Keratinocyte (primary cell): Measurements from ENCODE around the gene MFF. TPM values are rescaled to one million over a fixed set of nuclear protein-coding genes. Genes with fewer than 3 reads are reported as not detected.
"Not testable (repeated sequence)": the region's sequence is repeated elsewhere in the genome, so short reads cannot be mapped to it uniquely, and the experiment has no call there.

ENCODE experiments used
- DNase-seq: peaks from one replicate; pipeline ENCODE4 v3.0.0-alpha.2; 2011; ENCODE audit warnings: low read depth, missing footprints, low spot score
- FAIRE-seq: peaks from 2 replicates; lab custom pipeline; 2011; peaks lifted over from hg19 to GRCh38; lab: Jason Lieb, UNC
- H2AFZ ChIP-seq: 2 replicates; pipeline ENCODE4 v1.6.0; 2012; ENCODE audit warnings: low read length, control low read depth, inconsistent platforms; ENCODE audit not compliant: control insufficient read depth
- H3K27ac ChIP-seq: 2 replicates; pipeline ENCODE4 v1.5.1; 2011; ENCODE audit warnings: low read length; ENCODE audit not compliant: control insufficient read depth, insufficient read depth
- H3K27me3 ChIP-seq: 3 replicates; pipeline ENCODE4 v1.6.0; 2011; ENCODE audit warnings: low read length; ENCODE audit not compliant: control insufficient read depth, insufficient read depth; ENCODE audit errors: extremely low read depth
- H3K36me3 ChIP-seq, 2 experiments: 2 replicates in 1 of 2; 3 replicates in 1 of 2; pipeline ENCODE4 v1.5.1; 2011; ENCODE audit warnings: low read length in 2 of 2, mild to moderate bottlenecking in 1 of 2; ENCODE audit not compliant: control insufficient read depth in 2 of 2, insufficient read depth in 2 of 2; ENCODE audit errors: extremely low read depth in 1 of 2
- H3K4me1 ChIP-seq: 3 replicates; pipeline ENCODE4 v1.5.1; 2011; ENCODE audit warnings: low read length; ENCODE audit not compliant: control insufficient read depth, insufficient read depth; ENCODE audit errors: extremely low read depth
- H3K4me2 ChIP-seq: 3 replicates; pipeline ENCODE4 v1.6.0; 2011; ENCODE audit warnings: low read depth, low read length; ENCODE audit not compliant: control insufficient read depth, insufficient read depth; ENCODE audit errors: extremely low read depth
- H3K4me3 ChIP-seq, 3 experiments: fragments of 200-600 bp in 1 of 3; sonication (generic) in 1 of 3; 2 replicates in 2 of 3; 3 replicates in 1 of 3; pipeline ENCODE4 v1.5.1; 2011 to 2016; ENCODE audit warnings: low read length in 3 of 3, mild to moderate bottlenecking in 3 of 3, control low read depth in 2 of 3, inconsistent platforms in 1 of 3, low read depth in 1 of 3, mixed read lengths in 1 of 3, mixed run types in 1 of 3, moderate library complexity in 1 of 3; ENCODE audit not compliant: control insufficient read depth in 2 of 3, insufficient read depth in 2 of 3; ENCODE audit errors: extremely low read depth in 1 of 3
- H3K79me2 ChIP-seq: 2 replicates; pipeline ENCODE4 v1.6.0; 2012; ENCODE audit warnings: low read length; ENCODE audit not compliant: control insufficient read depth, insufficient read depth
- H3K9ac ChIP-seq: 3 replicates; pipeline ENCODE4 v1.6.0; 2011; ENCODE audit warnings: low read length; ENCODE audit not compliant: control insufficient read depth, insufficient read depth; ENCODE audit errors: extremely low read depth
- H3K9me1 ChIP-seq: 3 replicates; pipeline ENCODE4 v1.6.0; 2011; ENCODE audit warnings: low read length; ENCODE audit not compliant: control insufficient read depth, insufficient read depth; ENCODE audit errors: extremely low read depth
- H3K9me3 ChIP-seq: 2 replicates; pipeline ENCODE4 v1.5.1; 2012; ENCODE audit warnings: low read depth, low read length; ENCODE audit not compliant: control insufficient read depth
- H4K20me1 ChIP-seq: 3 replicates; pipeline ENCODE4 v1.6.0; 2011; ENCODE audit warnings: low read length; ENCODE audit not compliant: control insufficient read depth, insufficient read depth; ENCODE audit errors: extremely low read depth
- EZH2 ChIP-seq: IDR thresholded peaks from one replicate; pipeline ENCODE4 v1.6.1; 2012; ENCODE audit warnings: inconsistent platforms, mild to moderate bottlenecking, low read length, moderate library complexity
- dilution Hi-C: fragments of 300-500 bp; cut with MboI; formaldehyde crosslinking; loops from one replicate; pipeline ENCODE4 v1.7.0; 2020; ENCODE audit warnings: low sequenced_read_pairs; ENCODE audit not compliant: extremely low pct_ligation_motif_present
- polyA plus RNA-seq, 5 experiments: library from polyadenylated mRNA; depleted of rRNA in 3 of 5; stranded (reverse) in 3 of 5; stranded (forward) in 1 of 5; unstranded in 1 of 5; fragments of >200 nt; gene quantifications; 1 replicate in 1 of 5; 2 replicates in 3 of 5; 3 replicates in 1 of 5; pipeline versions ENCODE4 v1.2.1 to v1.2.3, GENCODE V29; 2011 to 2012; ENCODE audit warnings: missing spikeins in 2 of 5, low read depth in 1 of 5, low replicate concordance in 1 of 5
- TF ChIP-seq, protein P1 (sequence below), 3 experiments: IDR thresholded peaks in 1 of 3; conservative IDR thresholded peaks in 1 of 3; optimal IDR thresholded peaks in 1 of 3; 2 replicates in 2 of 3; 3 replicates in 1 of 3; pipeline versions ENCODE3 to v1.5.1; 2011; ENCODE audit warnings: low read length in 3 of 3, mild to moderate bottlenecking in 3 of 3, moderate library complexity in 2 of 3, control low read depth in 1 of 3, inconsistent platforms in 1 of 3; ENCODE audit not compliant: insufficient read depth in 2 of 3; ENCODE audit errors: extremely low read depth in 1 of 3

MFF gene
- polyA plus RNA-seq, 1 donor (not counting 4 experiments of a cell fraction or from before 2014, with no cell fraction given): 72.5 TPM

DNA sequence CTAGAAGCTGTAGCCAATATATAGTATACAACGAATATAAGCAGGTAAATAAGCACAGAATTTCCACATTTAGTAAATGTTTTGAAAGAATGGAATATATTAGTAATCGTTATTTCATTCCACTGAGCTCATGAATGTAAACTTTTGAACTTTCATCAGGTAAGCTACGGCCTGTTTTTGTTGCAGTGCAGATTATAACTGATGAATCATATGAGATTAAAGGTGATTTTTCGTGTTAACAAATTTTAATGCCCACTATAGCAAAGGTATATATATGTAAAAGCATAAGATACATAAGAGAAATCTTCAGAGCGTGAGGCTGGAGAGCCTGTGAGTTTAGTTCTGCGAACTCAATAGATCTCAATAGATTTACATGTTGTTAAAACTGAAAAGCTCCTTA is 61.6 kb downstream of the MFF start:
- H4K20me1 ChIP-seq: no peaks in the 10 kb centered on the region
- H3K4me3 ChIP-seq: no peak overlapping the region
- no peaks in the 10 kb centered on the region for H3K36me3 ChIP-seq
- DNase-seq (no peak), FAIRE-seq (no peak)
- TF ChIP-seq, protein P1, sequence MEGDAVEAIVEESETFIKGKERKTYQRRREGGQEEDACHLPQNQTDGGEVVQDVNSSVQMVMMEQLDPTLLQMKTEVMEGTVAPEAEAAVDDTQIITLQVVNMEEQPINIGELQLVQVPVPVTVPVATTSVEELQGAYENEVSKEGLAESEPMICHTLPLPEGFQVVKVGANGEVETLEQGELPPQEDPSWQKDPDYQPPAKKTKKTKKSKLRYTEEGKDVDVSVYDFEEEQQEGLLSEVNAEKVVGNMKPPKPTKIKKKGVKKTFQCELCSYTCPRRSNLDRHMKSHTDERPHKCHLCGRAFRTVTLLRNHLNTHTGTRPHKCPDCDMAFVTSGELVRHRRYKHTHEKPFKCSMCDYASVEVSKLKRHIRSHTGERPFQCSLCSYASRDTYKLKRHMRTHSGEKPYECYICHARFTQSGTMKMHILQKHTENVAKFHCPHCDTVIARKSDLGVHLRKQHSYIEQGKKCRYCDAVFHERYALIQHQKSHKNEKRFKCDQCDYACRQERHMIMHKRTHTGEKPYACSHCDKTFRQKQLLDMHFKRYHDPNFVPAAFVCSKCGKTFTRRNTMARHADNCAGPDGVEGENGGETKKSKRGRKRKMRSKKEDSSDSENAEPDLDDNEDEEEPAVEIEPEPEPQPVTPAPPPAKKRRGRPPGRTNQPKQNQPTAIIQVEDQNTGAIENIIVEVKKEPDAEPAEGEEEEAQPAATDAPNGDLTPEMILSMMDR (optimal IDR thresholded peaks at IDR 0.05 in 1 of 3, IDR thresholded peaks at IDR 0.05 in 1 of 3, conservative IDR thresholded peaks at IDR 0.05 in 1 of 3; ENCODE audit: extremely low read depth in 1 of 3, insufficient read depth in 2 of 3, low read length in 3 of 3): no peak
- TF ChIP-seq EZH2: no peak
- H3K9me3 ChIP-seq: no peaks in the 10 kb centered on the region
- H3K9me1 ChIP-seq: no peaks in the 10 kb centered on the region
- no peak overlapping the region for H3K27ac ChIP-seq
- H3K4me1 ChIP-seq: peaks cover 4% of the 10 kb centered on the region
- H3K27me3 ChIP-seq: peaks cover 4% of the 10 kb centered on the region
- no peak overlapping the region for H3K4me2 ChIP-seq
- no peak overlapping the region for H2AFZ ChIP-seq
- dilution Hi-C loops: no loop called here
- no peak overlapping the region for H3K9ac ChIP-seq
- no peaks in the 10 kb centered on the region for H3K79me2 ChIP-seq

DNA sequence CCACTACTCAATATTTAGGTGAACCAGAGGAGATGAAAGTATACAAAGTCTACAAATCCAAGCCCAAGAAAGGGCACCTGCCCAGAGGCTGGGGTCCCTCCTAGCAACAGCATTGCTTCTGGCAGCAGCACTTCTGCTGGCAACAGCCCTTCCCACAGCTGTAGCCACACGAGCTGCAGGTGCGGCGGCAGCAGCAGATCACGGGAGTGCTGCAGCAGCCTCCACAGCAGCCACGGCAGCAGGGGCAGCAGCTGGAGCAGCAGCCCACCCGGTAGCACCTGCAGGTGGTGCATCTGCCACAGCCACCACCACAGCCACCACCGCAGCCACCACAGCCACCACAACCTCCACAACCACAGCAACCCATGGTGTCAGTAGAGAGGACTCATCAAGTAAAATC is 62.5 kb downstream of the MFF start, which contains the start of gene SCYGR1:
SCYGR1 (minus strand) TSS at position 367 of the 400 bp plus-strand sequence; CDS start at position 367, 0 bp downstream.
- FAIRE-seq, DNase-seq, H3K4me3 ChIP-seq, H3K9ac ChIP-seq, H3K9me3 ChIP-seq, dilution Hi-C loops, H3K36me3 ChIP-seq, H3K79me2 ChIP-seq, H2AFZ ChIP-seq, H4K20me1 ChIP-seq, H3K27me3 ChIP-seq, H3K4me1 ChIP-seq, H3K9me1 ChIP-seq: not testable (repeated sequence)
- H3K4me2 ChIP-seq: peak within 1 kb of the TSS; percentile 29
- peak within 1 kb of the TSS; percentile 59 for H3K27ac ChIP-seq

DNA sequence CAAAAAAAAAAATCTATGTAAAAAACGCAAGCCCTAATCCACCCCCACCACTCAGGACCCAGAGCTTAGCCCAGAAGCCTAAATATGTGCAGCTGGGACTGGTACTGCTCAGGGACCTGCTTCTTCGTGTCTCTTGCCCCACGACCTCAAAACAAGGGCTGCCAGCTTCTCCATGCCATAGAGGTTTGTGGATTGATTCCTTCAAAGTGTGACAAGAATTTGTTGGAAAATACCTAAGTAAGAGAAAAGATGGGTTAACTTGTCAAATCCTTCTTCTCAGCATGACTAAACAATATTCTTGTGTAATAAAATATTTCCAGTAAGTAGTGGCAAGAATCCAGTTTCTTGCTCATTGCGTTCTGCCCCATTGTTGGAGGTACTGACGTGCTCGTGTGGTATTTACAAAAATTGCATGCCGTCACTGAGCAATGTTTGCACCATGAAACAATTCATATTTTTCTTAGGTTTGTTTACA is 63.5 kb downstream of the MFF start:
- Histone ChIP-seq H3K9me1 (no peaks in the 10 kb centered on the region), H3K4me1 (peaks cover 4% of the 10 kb centered on the region), H3K9me3 (no peaks in the 10 kb centered on the region), H3K27me3 (peaks cover 4% of the 10 kb centered on the region), H3K4me2 (peak overlapping the region; percentile 29), H3K79me2 (no peaks in the 10 kb centered on the region), H4K20me1 (no peaks in the 10 kb centered on the region), H3K27ac (peak overlapping the region; percentile 59), H3K9ac (no peak overlapping the region), H3K36me3 (no peaks in the 10 kb centered on the region), H3K4me3 (no peak overlapping the region), H2AFZ (no peak overlapping the region)
- peak; percentile 82 for FAIRE-seq
- dilution Hi-C loops: no loop called here
- no peak for TF ChIP-seq EZH2
- TF ChIP-seq, protein P1 (optimal IDR thresholded peaks at IDR 0.05 in 1 of 3, IDR thresholded peaks at IDR 0.05 in 1 of 3, conservative IDR thresholded peaks at IDR 0.05 in 1 of 3; ENCODE audit: extremely low read depth in 1 of 3, insufficient read depth in 2 of 3, low read length in 3 of 3): no peak
- peak; percentile 75 for DNase-seq
